Loucy (cell line): ENCODE results near the gene SLC17A1.

Experiments
- H2AFZ ChIP-seq: fragments of 200-600 bp; sonication (generic); 2 replicates; pipeline ENCODE4 v1.6.0; 2016; ENCODE audit warnings: antibody characterized with exemption, mild to moderate bottlenecking, low read length, moderate library complexity
- H3F3A ChIP-seq: fragments of 200-600 bp; 2 replicates; pipeline ENCODE4 v1.6.0; 2016; ENCODE audit warnings: antibody characterized with exemption, low read depth, mild to moderate bottlenecking
- H3K27me3 ChIP-seq: fragments of 200-600 bp; sonication (generic); 2 replicates; pipeline ENCODE4 v1.6.1; 2014; ENCODE audit warnings: low read length, mild to moderate bottlenecking; ENCODE audit not compliant: insufficient read depth, poor library complexity, severe bottlenecking
- H3K36me3 ChIP-seq: fragments of 200-600 bp; sonication (generic); 2 replicates; pipeline ENCODE4 v1.6.1; 2016; ENCODE audit warnings: low read length; ENCODE audit not compliant: insufficient read depth
- H3K4me1 ChIP-seq: fragments of 200-600 bp; sonication (generic); 2 replicates; pipeline ENCODE4 v1.5.1; 2014; ENCODE audit warnings: low read length, mild to moderate bottlenecking; ENCODE audit not compliant: insufficient read depth, poor library complexity, severe bottlenecking
- H3K4me2 ChIP-seq: fragments of 200-600 bp; sonication (generic); 2 replicates; pipeline ENCODE4 v1.6.0; 2014; ENCODE audit warnings: antibody characterized with exemption, low read length, low read depth, mild to moderate bottlenecking; ENCODE audit not compliant: poor library complexity, severe bottlenecking
- H3K4me3 ChIP-seq: fragments of 200-600 bp; sonication (generic); 2 replicates; pipeline ENCODE4 v1.5.1; 2014; ENCODE audit warnings: low read length, mild to moderate bottlenecking, mixed read lengths; ENCODE audit not compliant: poor library complexity, severe bottlenecking
- H3K79me2 ChIP-seq: fragments of 200-600 bp; sonication (generic); 2 replicates; pipeline ENCODE4 v1.6.1; 2014; ENCODE audit warnings: low read length; ENCODE audit not compliant: insufficient read depth
- H3K9ac ChIP-seq: fragments of 200-600 bp; sonication (generic); 2 replicates; pipeline ENCODE4 v1.6.0; 2014; ENCODE audit warnings: mild to moderate bottlenecking, low read depth, low read length, moderate library complexity; ENCODE audit not compliant: poor library complexity, severe bottlenecking
- H3K9me2 ChIP-seq: fragments of 200-600 bp; sonication (generic); replicated peaks from 2 replicates; pipeline ENCODE4 v1.6.1; 2016; ENCODE audit warnings: low read depth, low read length, mixed read lengths
- H3K9me3 ChIP-seq: fragments of 200-600 bp; sonication (generic); 2 replicates; pipeline ENCODE4 v1.6.1; 2014; ENCODE audit warnings: mild to moderate bottlenecking, antibody characterized with exemption, low read length, low read depth; ENCODE audit not compliant: insufficient read depth
- H4K20me1 ChIP-seq: fragments of 200-600 bp; sonication (generic); 2 replicates; pipeline ENCODE4 v1.6.0; 2014; ENCODE audit warnings: antibody characterized with exemption, low read length, mild to moderate bottlenecking; ENCODE audit not compliant: insufficient read depth, poor library complexity, severe bottlenecking
- EZH2phosphoT487 ChIP-seq: fragments of 200-600 bp; IDR thresholded peaks from 2 replicates; pipeline ENCODE4 v1.6.1; 2018; ENCODE audit warnings: antibody characterized with exemption, mild to moderate bottlenecking, moderate library complexity, borderline replicate concordance
- TF ChIP-seq, protein P1 (sequence below): fragments of 200-600 bp; sonication (generic); conservative IDR thresholded peaks from 2 replicates; pipeline ENCODE4 v1.5.1; 2014; ENCODE audit warnings: mild to moderate bottlenecking, antibody characterized with exemption, low read length

SLC17A1 gene

GRCh38 chr6:25821341-25821740 lies 10.5 kb downstream of the SLC17A1 start:
- no peaks in the 10 kb centered on the region for H3F3A ChIP-seq
- H3K79me2 ChIP-seq: no peaks in the 10 kb centered on the region
- H3K9ac ChIP-seq: no peak overlapping the region
- no peaks in the 10 kb centered on the region for H3K9me2 ChIP-seq
- H3K36me3 ChIP-seq: no peaks in the 10 kb centered on the region
- H2AFZ ChIP-seq: no peak overlapping the region
- H3K27me3 ChIP-seq: no peaks in the 10 kb centered on the region
- no peak for TF ChIP-seq EZH2phosphoT487
- TF ChIP-seq, protein P1, sequence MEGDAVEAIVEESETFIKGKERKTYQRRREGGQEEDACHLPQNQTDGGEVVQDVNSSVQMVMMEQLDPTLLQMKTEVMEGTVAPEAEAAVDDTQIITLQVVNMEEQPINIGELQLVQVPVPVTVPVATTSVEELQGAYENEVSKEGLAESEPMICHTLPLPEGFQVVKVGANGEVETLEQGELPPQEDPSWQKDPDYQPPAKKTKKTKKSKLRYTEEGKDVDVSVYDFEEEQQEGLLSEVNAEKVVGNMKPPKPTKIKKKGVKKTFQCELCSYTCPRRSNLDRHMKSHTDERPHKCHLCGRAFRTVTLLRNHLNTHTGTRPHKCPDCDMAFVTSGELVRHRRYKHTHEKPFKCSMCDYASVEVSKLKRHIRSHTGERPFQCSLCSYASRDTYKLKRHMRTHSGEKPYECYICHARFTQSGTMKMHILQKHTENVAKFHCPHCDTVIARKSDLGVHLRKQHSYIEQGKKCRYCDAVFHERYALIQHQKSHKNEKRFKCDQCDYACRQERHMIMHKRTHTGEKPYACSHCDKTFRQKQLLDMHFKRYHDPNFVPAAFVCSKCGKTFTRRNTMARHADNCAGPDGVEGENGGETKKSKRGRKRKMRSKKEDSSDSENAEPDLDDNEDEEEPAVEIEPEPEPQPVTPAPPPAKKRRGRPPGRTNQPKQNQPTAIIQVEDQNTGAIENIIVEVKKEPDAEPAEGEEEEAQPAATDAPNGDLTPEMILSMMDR: no peak
- H3K4me1 ChIP-seq: no peaks in the 10 kb centered on the region
- no peak overlapping the region for H3K4me3 ChIP-seq
- H3K4me2 ChIP-seq: no peak overlapping the region
- H4K20me1 ChIP-seq: no peaks in the 10 kb centered on the region
- H3K9me3 ChIP-seq: no peaks in the 10 kb centered on the region

DNA sequence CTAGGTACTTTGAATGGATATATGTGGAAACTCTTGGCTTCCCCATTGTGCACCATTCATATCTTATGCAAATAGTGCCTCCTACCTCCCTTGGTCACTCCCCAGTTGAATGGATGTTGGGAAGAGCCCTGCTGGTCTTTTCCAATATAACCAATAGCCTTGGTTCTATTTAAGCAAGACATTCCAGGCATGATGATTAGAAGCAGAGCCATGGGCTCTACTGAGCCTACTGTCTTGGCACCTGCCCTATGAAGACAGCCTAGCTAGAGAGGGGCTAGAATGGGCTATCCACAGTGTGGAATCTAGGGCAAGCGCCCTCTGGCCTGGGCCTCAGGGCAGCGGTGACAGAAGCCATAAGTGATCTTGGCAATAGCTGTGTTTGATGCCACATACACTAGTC lies 15.6 kb downstream of the SLC17A1 start:
- H3K79me2 ChIP-seq: no peaks in the 10 kb centered on the region
- H3K9me2 ChIP-seq: no peaks in the 10 kb centered on the region
- no peak overlapping the region for H2AFZ ChIP-seq
- no peak overlapping the region for H3K4me3 ChIP-seq
- H3K9ac ChIP-seq: no peak overlapping the region
- H3K36me3 ChIP-seq: no peaks in the 10 kb centered on the region
- TF ChIP-seq, protein P1: no peak
- TF ChIP-seq EZH2phosphoT487: no peak
- H3K27me3 ChIP-seq: no peaks in the 10 kb centered on the region
- H3F3A ChIP-seq: no peaks in the 10 kb centered on the region
- no peaks in the 10 kb centered on the region for H4K20me1 ChIP-seq
- H3K4me1 ChIP-seq: no peaks in the 10 kb centered on the region
- H3K4me2 ChIP-seq: no peak overlapping the region
- no peaks in the 10 kb centered on the region for H3K9me3 ChIP-seq

GRCh38 chr6:25815194-25815593 lies 16.7 kb downstream of the SLC17A1 start:
- no peaks in the 10 kb centered on the region for H3K4me1 ChIP-seq
- H3K4me2 ChIP-seq: no peak overlapping the region
- H3K27me3 ChIP-seq: no peaks in the 10 kb centered on the region
- TF ChIP-seq, protein P1: no peak
- no peak for TF ChIP-seq EZH2phosphoT487
- H4K20me1 ChIP-seq: no peaks in the 10 kb centered on the region
- no peak overlapping the region for H3K4me3 ChIP-seq
- H3K36me3 ChIP-seq: no peaks in the 10 kb centered on the region
- H3F3A ChIP-seq: no peaks in the 10 kb centered on the region
- no peak overlapping the region for H2AFZ ChIP-seq
- H3K9me2 ChIP-seq: no peaks in the 10 kb centered on the region
- H3K9me3 ChIP-seq: no peaks in the 10 kb centered on the region
- H3K79me2 ChIP-seq: no peaks in the 10 kb centered on the region
- no peak overlapping the region for H3K9ac ChIP-seq
